T-helper 17 cell (primary cell): ENCODE results near the gene LRCOL1. TPM values are rescaled to one million over a fixed set of nuclear protein-coding genes. Genes with fewer than 3 reads are reported as not detected.

Experiments
- ATAC-seq: fragments of 150-1000 bp; cut with Tn5 transposase; 2 replicates; pipeline ENCODE4 v1.10.0; 2021; ENCODE audit warnings: mild to moderate bottlenecking, moderate library complexity
- DNase-seq, 3 donors: peaks; one replicate each; pipeline versions ENCODE4 v3.0.0 to v3.0.0-alpha.2; 2020 to 2021
- H3K9me3 ChIP-seq: one replicate; pipeline ENCODE4 v1.7.0; 2013; ENCODE audit warnings: low read length, mild to moderate bottlenecking; ENCODE audit not compliant: control insufficient read depth, poor library complexity, severe bottlenecking
- H3K27ac Mint-ChIP-seq: one replicate; pipeline ENCODE4 v1.8.0; 2022; ENCODE audit warnings: mild to moderate bottlenecking, moderate library complexity, mixed read lengths
- H3K27me3 Mint-ChIP-seq: one replicate; pipeline ENCODE4 v1.8.0; 2022; ENCODE audit warnings: mixed read lengths
- H3K36me3 Mint-ChIP-seq: one replicate; pipeline ENCODE4 v1.8.0; 2022; ENCODE audit warnings: low read depth, mixed read lengths
- H3K4me1 Mint-ChIP-seq: one replicate; pipeline ENCODE4 v1.8.0; 2022; ENCODE audit warnings: mild to moderate bottlenecking, mixed read lengths
- H3K4me3 Mint-ChIP-seq: one replicate; pipeline ENCODE4 v1.8.0; 2022; ENCODE audit warnings: mild to moderate bottlenecking, moderate library complexity, mixed read lengths
- total RNA-seq, 4 donors: library from RNA in 2 of 4; stranded (reverse) in 2 of 4; gene quantifications; one replicate each; pipeline ENCODE4 v1.2.3 and lab custom pipeline; 2022 to 2026

LRCOL1 gene
- total RNA-seq, 2 donors from 2014 or later: not detected

DNA sequence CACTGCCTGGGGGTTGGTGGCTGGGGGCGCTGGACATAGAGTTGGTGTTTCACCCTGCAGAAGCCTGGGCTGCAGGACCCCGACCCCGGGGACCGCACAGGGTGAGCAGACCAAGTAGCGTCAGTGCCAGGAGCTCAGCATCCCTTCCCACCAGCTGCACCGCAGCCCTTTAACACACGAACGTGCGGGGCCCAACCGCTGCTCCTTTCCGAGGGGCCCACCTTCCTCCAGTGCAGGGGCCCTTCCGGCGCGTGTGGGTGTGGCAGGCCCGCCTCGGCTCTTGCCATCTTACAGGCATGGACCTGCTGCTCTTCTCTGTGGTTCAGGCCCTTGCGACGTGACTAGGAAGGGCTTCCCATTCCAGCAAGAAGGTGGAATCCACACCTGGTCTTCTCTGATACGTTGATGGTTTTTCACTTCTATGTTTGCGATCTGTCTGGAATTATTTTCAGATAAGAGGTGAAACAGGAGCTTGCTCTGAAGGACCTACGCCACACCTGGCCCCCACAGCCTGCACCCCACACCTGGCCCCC, 47.8 kb downstream of the LRCOL1 start:
- peak overlapping the region; percentile 5 for H3K4me3 Mint-ChIP-seq

DNA sequence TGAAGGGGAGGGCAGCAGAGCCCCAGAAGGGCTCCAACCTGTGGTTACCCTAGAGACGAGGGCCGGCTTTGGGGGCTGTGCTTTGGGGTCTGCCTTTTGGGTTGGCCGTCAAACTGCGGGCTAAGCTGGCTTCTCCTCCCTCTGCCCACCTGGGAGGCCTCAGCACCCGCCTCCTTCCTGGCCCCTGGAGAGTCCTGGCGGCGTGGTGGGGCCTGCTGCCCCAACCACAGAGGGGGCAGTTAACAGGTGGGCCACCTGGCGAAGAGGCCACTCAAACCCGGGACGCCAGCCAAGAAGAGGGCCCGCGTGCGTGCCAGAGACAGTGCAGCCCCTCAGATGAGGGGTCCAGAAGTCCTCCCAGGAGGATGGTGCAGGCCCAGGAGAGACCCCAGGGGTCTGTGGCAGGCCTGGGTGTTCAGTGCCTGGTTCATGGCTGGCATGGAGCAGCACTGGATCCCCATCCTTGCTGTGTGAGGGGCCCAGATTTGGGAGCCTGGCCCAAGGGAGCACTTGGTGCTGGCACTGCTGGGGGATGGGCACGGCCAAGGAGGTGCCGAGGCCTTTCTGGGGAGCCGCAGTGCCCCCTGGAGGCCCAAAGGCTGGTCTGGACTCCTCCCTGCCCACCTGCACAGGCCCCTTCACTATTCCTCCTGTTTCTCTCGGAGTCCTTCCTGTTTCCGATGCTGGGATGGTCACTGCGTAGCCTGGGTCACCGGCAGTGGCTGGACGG, 48.8 kb downstream of the LRCOL1 start:
- Mint-ChIP-seq H3K4me1 (peaks cover 24% of the 10 kb centered on the region), H3K4me3 (peak overlapping the region; percentile 85), H3K27ac (no peak overlapping the region), H3K36me3 (peaks cover 2% of the 10 kb centered on the region), H3K27me3 (no peaks in the 10 kb centered on the region)
- no peaks in the 10 kb centered on the region for H3K9me3 ChIP-seq
- DNase-seq: no peak
- no peak for ATAC-seq

More for the DNA sequence above, 47.8 kb downstream of the LRCOL1 start:
- Mint-ChIP-seq H3K27ac (no peak overlapping the region), H3K4me1 (peaks cover 20% of the 10 kb centered on the region), H3K36me3 (peaks cover 2% of the 10 kb centered on the region), H3K27me3 (no peaks in the 10 kb centered on the region)
- ATAC-seq: no peak
- DNase-seq: no peak
- no peaks in the 10 kb centered on the region for H3K9me3 ChIP-seq

DNA sequence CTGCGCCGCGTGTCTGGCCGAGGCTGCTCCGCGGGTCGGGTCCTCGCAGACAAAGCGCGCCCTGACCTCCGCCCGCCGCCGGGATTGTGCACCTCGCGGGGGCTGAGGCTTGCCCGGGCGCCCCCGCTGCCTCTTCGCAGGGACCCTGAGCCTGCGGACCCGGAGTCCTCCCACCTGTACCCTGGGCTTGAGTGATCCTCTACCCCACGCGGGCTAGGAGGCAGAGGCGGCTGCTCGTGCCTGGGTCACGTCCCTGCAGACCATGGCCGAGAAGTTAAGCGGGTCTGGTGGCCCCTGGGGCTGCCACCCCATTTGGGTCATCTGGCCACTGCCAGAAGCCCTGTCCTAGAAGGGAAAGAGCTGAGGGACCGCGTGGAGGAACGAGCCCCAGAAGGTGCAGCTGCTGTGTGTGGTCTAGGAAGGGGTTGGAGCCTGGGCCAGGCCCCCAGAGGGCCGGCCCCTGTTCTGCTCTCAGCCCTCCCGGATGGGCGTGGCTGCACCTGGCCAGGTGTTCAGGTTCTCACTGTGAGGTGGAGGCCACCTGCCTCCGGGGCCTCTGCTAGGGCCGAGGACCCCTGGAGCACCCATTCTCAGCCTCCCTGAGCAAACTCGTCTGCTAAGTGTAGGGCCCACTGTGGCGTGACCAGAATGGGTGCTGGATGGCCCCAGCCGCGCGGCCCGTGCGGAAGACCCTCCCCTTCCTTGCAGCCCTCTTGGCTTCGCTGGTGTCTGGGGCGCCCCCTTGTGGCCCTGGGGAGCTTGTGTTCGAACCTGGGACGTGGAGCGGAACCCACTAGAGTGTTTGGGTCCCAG, 49.6 kb downstream of the LRCOL1 start:
- H3K9me3 ChIP-seq: no peaks in the 10 kb centered on the region
- H3K4me3 Mint-ChIP-seq: peak overlapping the region; percentile 85
- no peaks in the 10 kb centered on the region for H3K27me3 Mint-ChIP-seq
- peaks cover 24% of the 10 kb centered on the region for H3K4me1 Mint-ChIP-seq
- no peak overlapping the region for H3K27ac Mint-ChIP-seq
- ATAC-seq: peak; percentile 56
- peaks cover 2% of the 10 kb centered on the region for H3K36me3 Mint-ChIP-seq
- peak; percentile 50 to 64 (median 60) for DNase-seq

DNA sequence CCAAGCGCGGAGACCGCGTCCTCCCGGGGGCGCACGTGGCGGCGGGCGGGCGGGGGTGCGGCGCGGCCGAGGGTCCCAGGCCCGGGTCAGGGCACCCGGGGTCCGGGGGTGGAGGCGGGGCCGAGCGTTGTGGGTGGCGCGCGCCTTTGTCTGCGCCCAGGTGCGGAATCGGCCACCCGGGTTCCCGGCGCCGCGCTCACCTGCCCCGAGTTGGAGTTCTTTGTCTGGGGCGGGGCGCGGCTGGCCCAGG, 50.1 kb downstream of the LRCOL1 start:
- H3K27me3 Mint-ChIP-seq: no peaks in the 10 kb centered on the region
- peaks cover 24% of the 10 kb centered on the region for H3K4me1 Mint-ChIP-seq
- H3K27ac Mint-ChIP-seq: no peak overlapping the region
- peaks cover 2% of the 10 kb centered on the region for H3K36me3 Mint-ChIP-seq
- peak; percentile 40 for ATAC-seq
- DNase-seq: no peak
- peak overlapping the region; percentile 85 for H3K4me3 Mint-ChIP-seq
- H3K9me3 ChIP-seq: no peaks in the 10 kb centered on the region

DNA sequence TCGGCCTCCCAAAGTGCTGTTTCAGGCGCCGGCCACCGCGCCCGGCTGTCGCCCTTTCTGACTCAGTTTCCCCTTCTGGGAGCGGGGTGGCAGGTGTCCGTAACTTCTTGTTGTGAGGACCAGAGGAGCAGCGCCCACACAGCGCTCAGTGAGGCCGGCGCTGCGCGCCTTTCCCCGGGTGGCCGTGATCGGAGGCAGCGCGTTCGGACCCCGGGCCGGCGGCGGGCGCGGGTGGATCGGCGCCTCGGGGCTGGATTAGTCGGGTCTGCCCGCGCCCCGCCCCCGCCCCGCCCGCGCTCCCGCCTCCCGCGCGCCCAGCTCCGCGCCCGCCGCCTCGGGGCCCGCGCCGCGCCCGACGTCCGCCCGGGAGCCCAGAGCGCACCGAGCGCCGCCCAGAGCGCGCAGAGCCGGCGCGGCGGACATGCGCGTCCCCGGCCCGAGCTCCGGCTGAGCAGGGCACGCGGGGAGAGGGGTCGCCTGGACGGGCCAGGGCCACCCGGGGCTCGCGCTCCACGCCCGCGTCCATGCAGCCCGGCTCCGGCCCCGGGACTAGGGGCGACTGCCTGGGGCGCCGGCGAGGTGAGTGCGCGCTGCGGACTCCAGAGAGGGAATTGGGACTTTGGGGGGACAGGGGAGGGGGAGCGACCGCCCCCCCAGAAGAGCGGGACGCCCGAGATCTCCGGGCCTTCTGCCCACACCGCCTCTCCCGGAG, 50.6 kb downstream of the LRCOL1 start:
- Mint-ChIP-seq H3K36me3 (peaks cover 2% of the 10 kb centered on the region), H3K27me3 (no peaks in the 10 kb centered on the region), H3K4me3 (peak overlapping the region; percentile 79), H3K4me1 (peaks cover 23% of the 10 kb centered on the region), H3K27ac (no peak overlapping the region)
- DNase-seq: no peak
- no peaks in the 10 kb centered on the region for H3K9me3 ChIP-seq
- peak; percentile 60 for ATAC-seq

DNA sequence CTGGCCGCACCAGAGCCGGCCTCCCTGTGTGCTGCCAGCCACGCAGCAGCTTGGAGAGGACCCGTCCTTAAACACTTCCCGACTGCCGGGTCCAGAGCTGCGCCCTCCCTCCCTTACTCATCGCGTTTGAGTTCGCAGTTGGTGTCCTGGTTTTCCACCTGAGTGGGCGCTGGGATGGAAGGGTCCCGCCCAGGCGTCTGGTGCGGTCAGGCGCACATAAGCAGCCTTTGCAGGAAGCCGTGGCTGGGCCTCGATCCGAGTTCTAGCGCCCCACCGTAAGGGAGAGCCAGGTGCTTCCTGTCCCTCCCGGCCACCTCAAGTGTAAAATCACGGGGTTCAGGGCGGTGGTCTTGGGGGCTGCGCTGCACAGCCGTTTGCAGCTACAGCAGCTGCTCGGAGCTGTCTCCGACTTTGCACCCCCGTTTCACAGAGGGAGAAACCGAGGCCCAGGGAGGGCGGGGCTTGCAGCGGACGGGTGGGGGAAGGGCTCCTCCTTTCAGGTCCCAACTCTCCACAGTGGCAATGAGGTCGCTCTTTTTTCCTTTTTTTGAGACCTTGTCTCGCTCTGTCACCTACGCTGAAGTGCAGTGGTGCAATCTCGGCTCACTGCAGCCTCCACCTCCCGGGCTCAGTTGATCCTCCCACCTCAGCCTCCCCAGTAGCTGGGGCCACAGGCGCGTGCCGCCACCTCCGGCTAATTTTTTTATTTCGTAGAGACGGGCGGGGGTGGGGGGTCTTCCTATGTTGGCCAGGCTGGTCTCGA, 51.3 kb downstream of the LRCOL1 start:
- no peaks in the 10 kb centered on the region for H3K9me3 ChIP-seq
- peaks cover 23% of the 10 kb centered on the region for H3K4me1 Mint-ChIP-seq
- H3K27ac Mint-ChIP-seq: no peak overlapping the region
- H3K27me3 Mint-ChIP-seq: no peaks in the 10 kb centered on the region
- peak overlapping the region; percentile 79 for H3K4me3 Mint-ChIP-seq
- peak; percentile 12 for ATAC-seq
- no peak for DNase-seq
- peaks cover 2% of the 10 kb centered on the region for H3K36me3 Mint-ChIP-seq

DNA sequence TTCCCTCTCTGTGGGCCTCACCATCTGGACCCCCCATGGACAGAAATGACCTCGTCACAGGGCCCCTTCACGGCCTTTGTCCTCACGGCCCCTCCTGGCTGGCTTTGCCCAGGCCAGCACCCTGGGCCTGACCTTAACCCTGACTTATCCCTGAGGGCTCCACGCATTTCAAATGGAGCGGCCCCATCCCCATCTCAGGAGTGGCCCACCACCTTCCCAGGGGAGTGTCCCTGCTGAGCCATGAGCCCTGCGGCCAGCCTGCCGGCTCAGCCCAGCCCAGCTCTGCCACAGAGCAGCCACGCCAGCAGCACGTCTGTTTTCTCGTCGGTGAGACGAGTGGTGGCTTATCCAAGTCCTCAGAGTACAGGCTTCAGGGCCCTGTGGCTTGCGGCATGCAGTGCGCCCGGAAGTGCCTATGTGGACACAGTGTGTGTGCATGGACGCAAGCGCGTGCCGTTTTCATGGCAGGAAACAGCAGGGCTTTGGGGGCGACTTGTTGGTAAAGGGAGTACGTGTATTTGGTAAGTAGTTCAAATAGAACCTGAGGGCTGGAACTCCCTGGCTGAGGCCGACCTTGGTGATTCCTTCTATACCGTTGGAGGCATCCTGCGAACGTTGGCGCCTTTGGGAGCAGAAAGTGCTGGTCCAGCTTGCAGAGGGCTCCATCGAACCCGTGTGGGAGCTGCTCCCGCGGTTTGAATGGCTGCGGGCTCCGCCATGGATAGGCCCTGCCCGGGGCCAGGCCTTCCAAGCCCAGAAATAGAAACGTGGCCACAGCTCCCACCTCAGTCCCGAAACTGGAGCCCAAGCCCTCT, 52.1 kb downstream of the LRCOL1 start:
- H3K9me3 ChIP-seq: no peaks in the 10 kb centered on the region
- ATAC-seq (no peak), DNase-seq (no peak)
- peaks cover 21% of the 10 kb centered on the region for H3K4me1 Mint-ChIP-seq
- peaks cover 2% of the 10 kb centered on the region for H3K36me3 Mint-ChIP-seq
- no peak overlapping the region for H3K27ac Mint-ChIP-seq
- H3K27me3 Mint-ChIP-seq: no peaks in the 10 kb centered on the region
- peak overlapping the region; percentile 79 for H3K4me3 Mint-ChIP-seq

DNA sequence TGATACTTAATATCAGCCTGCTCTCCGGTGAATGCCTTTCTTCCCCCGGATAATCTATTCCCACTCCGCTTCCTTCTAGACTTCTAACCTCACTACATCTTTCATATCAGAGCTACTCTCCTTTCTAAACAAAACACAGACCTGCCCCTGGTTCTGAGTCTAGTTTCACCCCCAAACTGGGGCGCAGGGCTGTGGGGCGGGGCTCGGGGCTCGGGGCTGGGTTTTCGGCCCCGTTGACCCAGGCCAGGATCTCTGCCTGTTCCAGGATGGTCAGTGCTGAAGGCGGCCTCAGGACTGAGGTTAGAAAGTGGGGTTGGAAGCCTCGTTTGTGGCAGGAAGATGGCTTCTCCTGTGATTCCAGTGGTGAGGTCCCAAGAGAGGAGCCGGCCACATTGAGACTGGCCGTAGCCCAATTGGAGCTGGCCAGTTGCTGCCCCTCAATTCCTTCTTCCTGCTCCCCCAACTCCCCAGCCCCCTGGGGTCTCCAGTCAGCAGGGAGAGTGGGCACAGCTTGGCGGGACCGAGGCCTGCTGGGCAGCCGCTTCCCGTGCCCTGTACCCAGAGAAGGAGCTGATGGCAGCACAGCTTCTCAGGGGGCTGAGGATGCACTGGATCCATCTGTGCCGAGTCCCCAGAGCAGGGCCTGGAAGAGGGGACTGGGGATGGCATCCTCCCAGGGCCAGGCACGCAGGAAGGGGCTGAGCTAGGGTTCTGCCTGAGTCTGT, 52.9 kb downstream of the LRCOL1 start:
- H3K4me3 Mint-ChIP-seq: peak overlapping the region; percentile 67
- no peak for ATAC-seq
- H3K36me3 Mint-ChIP-seq: peaks cover 2% of the 10 kb centered on the region
- H3K27me3 Mint-ChIP-seq: no peaks in the 10 kb centered on the region
- H3K4me1 Mint-ChIP-seq: peaks cover 21% of the 10 kb centered on the region
- DNase-seq: no peak
- no peak overlapping the region for H3K27ac Mint-ChIP-seq
- no peaks in the 10 kb centered on the region for H3K9me3 ChIP-seq

DNA sequence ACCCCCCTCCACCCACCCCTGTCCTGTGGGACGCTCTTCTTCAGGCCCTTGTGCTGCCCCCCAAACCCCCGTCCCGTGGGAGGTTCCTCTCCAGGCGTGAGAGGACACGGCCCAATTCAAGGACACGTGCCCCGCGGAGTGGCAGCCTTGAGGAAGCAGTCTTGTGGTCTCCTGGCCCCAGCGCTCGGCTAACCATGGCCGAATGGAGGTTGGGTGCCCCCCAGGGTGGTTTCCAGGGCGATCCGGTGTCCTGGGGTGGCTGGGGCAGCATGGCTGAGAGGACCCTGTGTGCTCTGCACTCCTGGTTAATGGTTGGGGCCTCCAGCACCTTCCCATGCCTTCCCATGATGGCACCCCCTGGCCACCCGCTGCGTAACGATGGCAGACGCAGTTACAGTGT, 53.6 kb downstream of the LRCOL1 start:
- H3K9me3 ChIP-seq: no peaks in the 10 kb centered on the region
- Mint-ChIP-seq H3K36me3 (peaks cover 4% of the 10 kb centered on the region), H3K4me3 (no peak overlapping the region), H3K27me3 (no peaks in the 10 kb centered on the region), H3K4me1 (peaks cover 21% of the 10 kb centered on the region), H3K27ac (no peak overlapping the region)
- ATAC-seq (no peak), DNase-seq (no peak)

DNA sequence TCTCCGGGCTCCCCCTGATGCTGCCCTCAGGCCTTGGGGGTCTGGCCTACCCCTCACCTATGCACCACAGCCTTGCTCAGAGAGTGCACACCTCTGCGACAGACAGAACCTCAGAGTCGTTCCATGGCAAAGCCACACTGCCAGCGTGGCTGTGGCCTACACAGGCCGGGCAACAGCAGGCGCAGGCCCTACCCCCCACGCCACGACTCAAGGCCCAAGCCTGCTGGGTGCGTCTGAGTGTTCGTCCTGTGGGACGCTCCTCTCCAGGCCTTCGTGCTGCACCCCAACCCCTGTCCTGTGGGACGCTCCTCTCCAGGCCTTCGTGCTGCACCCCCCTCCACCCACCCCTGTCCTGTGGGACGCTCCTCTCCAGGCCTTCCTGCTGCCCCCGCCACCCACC, 54.2 kb downstream of the LRCOL1 start:
- Mint-ChIP-seq H3K27me3 (no peaks in the 10 kb centered on the region), H3K36me3 (peaks cover 4% of the 10 kb centered on the region), H3K27ac (no peak overlapping the region), H3K4me1 (peaks cover 20% of the 10 kb centered on the region), H3K4me3 (no peak overlapping the region)
- ATAC-seq (no peak), DNase-seq (no peak)
- H3K9me3 ChIP-seq: no peaks in the 10 kb centered on the region

DNA sequence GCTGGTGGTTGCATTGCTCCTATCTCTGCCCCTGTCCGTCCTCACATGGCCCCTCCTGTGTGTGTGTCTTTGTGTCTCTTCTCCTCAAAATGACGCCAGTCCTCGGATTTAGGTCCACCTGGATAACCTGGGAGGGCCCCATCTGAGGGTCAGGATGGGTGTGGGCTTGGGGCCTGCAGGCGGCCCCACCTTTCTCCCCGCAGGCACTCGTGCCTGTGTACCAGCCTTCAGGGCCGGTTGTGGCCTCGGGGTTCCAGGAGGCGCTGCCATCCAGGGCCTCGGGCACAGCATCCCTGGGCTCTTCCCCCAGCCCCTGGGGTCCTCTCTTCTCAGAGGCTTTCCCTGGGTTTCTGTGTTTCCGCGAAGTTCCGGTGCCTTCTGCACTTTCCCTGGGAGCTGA, 54.7 kb downstream of the LRCOL1 start:
- Mint-ChIP-seq H3K4me1 (peaks cover 15% of the 10 kb centered on the region), H3K4me3 (no peak overlapping the region), H3K27me3 (no peaks in the 10 kb centered on the region), H3K27ac (no peak overlapping the region), H3K36me3 (peaks cover 4% of the 10 kb centered on the region)
- no peak for ATAC-seq
- H3K9me3 ChIP-seq: no peaks in the 10 kb centered on the region
- no peak for DNase-seq
